Stomach smooth muscle (tissue), 2 donors: Measurements from ENCODE around the gene RANBP3L.

Experiments
- H3K27ac ChIP-seq: one replicate; pipeline ENCODE4 v1.7.0; 2013; ENCODE audit warnings: mild to moderate bottlenecking, low read length, inconsistent platforms
- H3K27me3 ChIP-seq, 2 donors: one replicate each; pipeline ENCODE4 v1.7.0; 2013; ENCODE audit warnings: low read length in 2 of 2; ENCODE audit not compliant: insufficient read depth in 2 of 2, control insufficient read depth in 1 of 2
- H3K36me3 ChIP-seq, 2 donors: one replicate each; pipeline ENCODE4 v1.7.0; 2013; ENCODE audit warnings: low read length in 2 of 2; ENCODE audit not compliant: control insufficient read depth in 2 of 2, insufficient read depth in 2 of 2
- H3K4me1 ChIP-seq: one replicate; pipeline ENCODE4 v1.7.0; 2013; ENCODE audit warnings: low read length; ENCODE audit not compliant: control insufficient read depth, insufficient read depth
- H3K4me3 ChIP-seq, 2 donors: one replicate each; pipeline ENCODE4 v1.7.0; 2013; ENCODE audit warnings: low read length in 2 of 2
- H3K9ac ChIP-seq, 2 donors: one replicate each; pipeline ENCODE4 v1.7.0; 2013; ENCODE audit warnings: low read length in 2 of 2, mild to moderate bottlenecking in 1 of 2
- H3K9me3 ChIP-seq, 2 donors: one replicate each; pipeline ENCODE4 v1.7.0; 2013; ENCODE audit warnings: low read length in 2 of 2; ENCODE audit not compliant: control insufficient read depth in 2 of 2
- donor health status: healthy.
- donor health status: Pancreatic carcinoma.

RANBP3L gene

GRCh38 chr5:36227046-36227445 is 74.7 kb downstream of the RANBP3L start:
- Histone ChIP-seq H3K36me3 (peaks cover 3 to 7% of the 10 kb centered on the region in 2 donors), H3K4me3 (no peak overlapping the region), H3K9ac (no peak overlapping the region), H3K27me3 (no peaks in the 10 kb centered on the region), H3K9me3 (no peaks in the 10 kb centered on the region), H3K4me1 (peaks cover 4% of the 10 kb centered on the region), H3K27ac (no peak overlapping the region)

- Histone ChIP-seq H3K36me3 (peaks cover 10 to 23% of the 10 kb centered on the region in 2 donors), H3K27me3 (no peaks in the 10 kb centered on the region)
These were observed 79.1 kb downstream of the RANBP3L start for GRCh38 chr5:36222620-36223019.

GRCh38 chr5:36217988-36218387 is 83.7 kb downstream of the RANBP3L start:
- no peaks in the 10 kb centered on the region for H3K9me3 ChIP-seq
- no peak overlapping the region for H3K9ac ChIP-seq
- no peak overlapping the region for H3K27ac ChIP-seq
- H3K4me3 ChIP-seq, result no peak overlapping the region
- H3K36me3 ChIP-seq, result peaks cover 8 to 23% of the 10 kb centered on the region in 2 donors
- H3K4me1 ChIP-seq, result peaks cover 4% of the 10 kb centered on the region
- no peaks in the 10 kb centered on the region for H3K27me3 ChIP-seq

More at GRCh38 chr5:36222620-36223019, 79.1 kb downstream of the RANBP3L start:
- H3K4me3 ChIP-seq, result no peak overlapping the region
- H3K27ac ChIP-seq, result no peak overlapping the region
- no peak overlapping the region for H3K9ac ChIP-seq
- peaks cover 4% of the 10 kb centered on the region for H3K4me1 ChIP-seq
- H3K9me3 ChIP-seq, result no peaks in the 10 kb centered on the region

GRCh38 chr5:36217567-36217966 is 84.1 kb downstream of the RANBP3L start:
- Histone ChIP-seq H3K9me3 (no peaks in the 10 kb centered on the region), H3K27ac (no peak overlapping the region), H3K4me3 (no peak overlapping the region), H3K4me1 (peaks cover under 1% of the 10 kb centered on the region), H3K36me3 (peaks cover 12 to 23% of the 10 kb centered on the region in 2 donors), H3K27me3 (no peaks in the 10 kb centered on the region), H3K9ac (no peak overlapping the region)

- no peak overlapping the region for H3K4me3 ChIP-seq
- no peak overlapping the region for H3K27ac ChIP-seq
- H3K9ac ChIP-seq, result no peak overlapping the region
- no peaks in the 10 kb centered on the region for H3K9me3 ChIP-seq
- peaks cover 11 to 21% of the 10 kb centered on the region in 2 donors for H3K36me3 ChIP-seq
- H3K27me3 ChIP-seq, result no peaks in the 10 kb centered on the region
- no peaks in the 10 kb centered on the region for H3K4me1 ChIP-seq
These were observed 85.8 kb downstream of the RANBP3L start for GRCh38 chr5:36215910-36216309.

GRCh38 chr5:36214436-36214835 is 87.3 kb downstream of the RANBP3L start:
- Histone ChIP-seq H3K36me3 (peaks cover 4 to 12% of the 10 kb centered on the region in 2 donors), H3K27ac (no peak overlapping the region)

GRCh38 chr5:36209664-36210063 is 92.0 kb downstream of the RANBP3L start:
- Histone ChIP-seq H3K27ac (no peak overlapping the region), H3K27me3 (no peaks in the 10 kb centered on the region), H3K9me3 (no peaks in the 10 kb centered on the region), H3K36me3 (peaks cover 11 to 15% of the 10 kb centered on the region in 2 donors), H3K4me1 (no peaks in the 10 kb centered on the region), H3K4me3 (no peak overlapping the region), H3K9ac (no peak overlapping the region)

More at GRCh38 chr5:36214436-36214835, 87.3 kb downstream of the RANBP3L start:
- Histone ChIP-seq H3K4me1 (no peaks in the 10 kb centered on the region), H3K27me3 (no peaks in the 10 kb centered on the region), H3K4me3 (no peak overlapping the region), H3K9ac (no peak overlapping the region), H3K9me3 (no peaks in the 10 kb centered on the region)

- Histone ChIP-seq H3K27me3 (no peaks in the 10 kb centered on the region), H3K36me3 (peaks cover 11 to 15% of the 10 kb centered on the region in 2 donors), H3K9ac (no peak overlapping the region), H3K4me1 (no peaks in the 10 kb centered on the region), H3K9me3 (no peaks in the 10 kb centered on the region), H3K27ac (no peak overlapping the region), H3K4me3 (no peak overlapping the region)
These were observed 92.9 kb downstream of the RANBP3L start for GRCh38 chr5:36208786-36209185.

- no peak overlapping the region for H3K27ac ChIP-seq
- H3K4me3 ChIP-seq, result no peak overlapping the region
- H3K27me3 ChIP-seq, result no peaks in the 10 kb centered on the region
- H3K4me1 ChIP-seq, result no peaks in the 10 kb centered on the region
- no peaks in the 10 kb centered on the region for H3K9me3 ChIP-seq
- H3K36me3 ChIP-seq, result peaks cover 6 to 19% of the 10 kb centered on the region in 2 donors
- no peak overlapping the region for H3K9ac ChIP-seq
These were observed 94.8 kb downstream of the RANBP3L start for GRCh38 chr5:36206913-36207312.

GRCh38 chr5:36205329-36205728 is 96.4 kb downstream of the RANBP3L start:
- H3K9me3 ChIP-seq, result no peaks in the 10 kb centered on the region
- H3K4me1 ChIP-seq, result no peaks in the 10 kb centered on the region
- H3K27ac ChIP-seq, result no peak overlapping the region
- no peaks in the 10 kb centered on the region for H3K27me3 ChIP-seq
- H3K36me3 ChIP-seq, result peaks cover 6 to 26% of the 10 kb centered on the region in 2 donors
- no peak overlapping the region for H3K9ac ChIP-seq
- no peak overlapping the region for H3K4me3 ChIP-seq

- H3K9me3 ChIP-seq, result no peaks in the 10 kb centered on the region
- no peak overlapping the region for H3K9ac ChIP-seq
- peaks cover 6 to 27% of the 10 kb centered on the region in 2 donors for H3K36me3 ChIP-seq
- H3K27ac ChIP-seq, result no peak overlapping the region
- H3K27me3 ChIP-seq, result no peaks in the 10 kb centered on the region
- H3K4me3 ChIP-seq, result no peak overlapping the region
- no peaks in the 10 kb centered on the region for H3K4me1 ChIP-seq
These were observed 99.2 kb downstream of the RANBP3L start for GRCh38 chr5:36202521-36202961.
